ENCODE results near the gene TRPM1. TPM values are rescaled to one million over a fixed set of nuclear protein-coding genes. Genes with fewer than 3 reads are reported as not detected.

The TRPM1 gene
- total RNA-seq, 6 experiments from 2014 or later = not detected

GRCh38 chr15:31021067-31021665 lies 80.4 kb downstream of the TRPM1 start:
- Histone ChIP-seq H3K4me1 (no peaks in the 10 kb centered on the region), H3K36me3 (no peaks in the 10 kb centered on the region), H3K9me3 (no peaks in the 10 kb centered on the region), H3K27ac (no peak overlapping the region), H3K4me3 (no peak overlapping the region), H3K27me3 (no peaks in the 10 kb centered on the region)
- intact Hi-C loops (cut with DNase I) = loop anchor here in 1 of 2 donors (10.0 kb wide), 1 partner anchor 54 kb away; no protein-coding TSS in a partner anchor
- DNase-seq (no peak), ATAC-seq (no peak)
- WGBS (ENCODE audit: insufficient coverage, low coverage, low lambda C conversion rate, missing lambda C conversion rate) = 92% methylated on average over 4 of the region's 5 CpGs
- no peak for TF ChIP-seq POLR2A (IDR thresholded peaks at IDR 0.05)
- TF ChIP-seq, protein P1, sequence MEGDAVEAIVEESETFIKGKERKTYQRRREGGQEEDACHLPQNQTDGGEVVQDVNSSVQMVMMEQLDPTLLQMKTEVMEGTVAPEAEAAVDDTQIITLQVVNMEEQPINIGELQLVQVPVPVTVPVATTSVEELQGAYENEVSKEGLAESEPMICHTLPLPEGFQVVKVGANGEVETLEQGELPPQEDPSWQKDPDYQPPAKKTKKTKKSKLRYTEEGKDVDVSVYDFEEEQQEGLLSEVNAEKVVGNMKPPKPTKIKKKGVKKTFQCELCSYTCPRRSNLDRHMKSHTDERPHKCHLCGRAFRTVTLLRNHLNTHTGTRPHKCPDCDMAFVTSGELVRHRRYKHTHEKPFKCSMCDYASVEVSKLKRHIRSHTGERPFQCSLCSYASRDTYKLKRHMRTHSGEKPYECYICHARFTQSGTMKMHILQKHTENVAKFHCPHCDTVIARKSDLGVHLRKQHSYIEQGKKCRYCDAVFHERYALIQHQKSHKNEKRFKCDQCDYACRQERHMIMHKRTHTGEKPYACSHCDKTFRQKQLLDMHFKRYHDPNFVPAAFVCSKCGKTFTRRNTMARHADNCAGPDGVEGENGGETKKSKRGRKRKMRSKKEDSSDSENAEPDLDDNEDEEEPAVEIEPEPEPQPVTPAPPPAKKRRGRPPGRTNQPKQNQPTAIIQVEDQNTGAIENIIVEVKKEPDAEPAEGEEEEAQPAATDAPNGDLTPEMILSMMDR (IDR thresholded peaks at IDR 0.05) = no peak

GRCh38 chr15:31020542-31020941 lies 81.0 kb downstream of the TRPM1 start:
- Histone ChIP-seq H3K27me3 (no peaks in the 10 kb centered on the region), H3K36me3 (no peaks in the 10 kb centered on the region), H3K27ac (no peak overlapping the region), H3K4me1 (no peaks in the 10 kb centered on the region), H3K9me3 (no peaks in the 10 kb centered on the region), H3K4me3 (no peak overlapping the region)
- intact Hi-C loops (cut with DNase I) = loop anchor here in 1 of 2 donors (10.0 kb wide), 1 partner anchor 54 kb away; no protein-coding TSS in a partner anchor
- peak in 1 of 4 donors; percentile 87 for ATAC-seq
- DNase-seq = no peak
- WGBS (ENCODE audit: insufficient coverage, low coverage, low lambda C conversion rate, missing lambda C conversion rate) = 18% methylated on average over 1 of the region's 5 CpGs
- TF ChIP-seq, protein P1 (IDR thresholded peaks at IDR 0.05) = no peak
- TF ChIP-seq POLR2A (IDR thresholded peaks at IDR 0.05) = no peak

- Histone ChIP-seq H3K9me3 (no peaks in the 10 kb centered on the region), H3K27ac (no peak overlapping the region), H3K36me3 (no peaks in the 10 kb centered on the region), H3K27me3 (no peaks in the 10 kb centered on the region), H3K4me1 (no peaks in the 10 kb centered on the region), H3K4me3 (no peak overlapping the region)
- intact Hi-C loops (cut with DNase I) = loop anchor here in 1 of 2 donors (10.0 kb wide), 1 partner anchor 55 kb away; no protein-coding TSS in a partner anchor
- DNase-seq (no peak), ATAC-seq (no peak)
- WGBS (ENCODE audit: insufficient coverage, low coverage, low lambda C conversion rate, missing lambda C conversion rate) = 70% methylated on average over 2 of the region's 3 CpGs
- TF ChIP-seq POLR2A (IDR thresholded peaks at IDR 0.05) = no peak
- TF ChIP-seq, protein P1 (IDR thresholded peaks at IDR 0.05) = no peak
Measured at GRCh38 chr15:31019986-31020385, 81.5 kb downstream of the TRPM1 start.

- ATAC-seq (no peak), DNase-seq (no peak)
- TF ChIP-seq POLR2A (IDR thresholded peaks at IDR 0.05) = no peak
- TF ChIP-seq, protein P1 (IDR thresholded peaks at IDR 0.05) = no peak
- H3K4me1 ChIP-seq = peaks cover 0 to 15% (median 5%) of the 10 kb centered on the region in 4 donors
- H3K4me3 ChIP-seq = no peak overlapping the region
- H3K27me3 ChIP-seq = no peaks in the 10 kb centered on the region
- intact Hi-C loops (cut with DNase I) = no loop called here
- peaks cover 0 to 3% (median 0%) of the 10 kb centered on the region in 4 donors for H3K9me3 ChIP-seq
- no peaks in the 10 kb centered on the region for H3K36me3 ChIP-seq
- no peak overlapping the region for H3K27ac ChIP-seq
- WGBS (ENCODE audit: insufficient coverage, low coverage, low lambda C conversion rate, missing lambda C conversion rate) = 33% methylated on average over 1 of the region's 1 CpG
Measured at GRCh38 chr15:31017311-31017710, 84.2 kb downstream of the TRPM1 start.
